Dorsolateral prefrontal cortex (tissue), 118 donors: ENCODE results near the gene COL1A1. TPM values are rescaled to one million over a fixed set of nuclear protein-coding genes. Genes with fewer than 3 reads are reported as not detected.

ENCODE experiments used
- total RNA-seq, 120 experiments: library from RNA; stranded (reverse); gene quantifications; one replicate each; pipeline versions ENCODE4 v1.2.3 to v1.2.4, GENCODE V29; 2022

COL1A1 gene
- total RNA-seq, 120 experiments from 2014 or later: 0.25 to 23.1 (median 3.3) TPM

Other genes starting within 250 kb of the COL1A1 start
- 1 to 10 TPM in 20 of 120 experiments, under 1 TPM in 41, not detected in 59; 0.27 to 2.5 (median 0.76) TPM for gene DLX4, start 232.4 kb downstream of the COL1A1 start, total RNA-seq
- gene DLX3, start 206.4 kb downstream of the COL1A1 start, total RNA-seq: under 1 TPM in 49 of 120 experiments, not detected in 71; 0.14 to 0.93 (median 0.37) TPM
- gene ITGA3, start 145.5 kb downstream of the COL1A1 start, total RNA-seq: 10 to 100 TPM; 12.7 to 53.3 (median 33.2) TPM
- gene PDK2, start 106.3 kb downstream of the COL1A1 start, total RNA-seq: 100 to 1,000 TPM in 115 of 120 experiments, 10 to 100 TPM in 5; 87.1 to 176 (median 131) TPM
- 100 to 1,000 TPM in 2 of 120 experiments, 10 to 100 TPM in 118; 17.9 to 122 (median 58.2) TPM for gene SAMD14, start 71.5 kb downstream of the COL1A1 start, total RNA-seq
- 100 to 1,000 TPM in 118 of 120 experiments, 10 to 100 TPM in 2; 74.6 to 225 (median 160) TPM for gene PPP1R9B, start 51.0 kb downstream of the COL1A1 start, total RNA-seq
- 1 to 10 TPM in 57 of 120 experiments, under 1 TPM in 26, not detected in 37; 0.37 to 7.6 (median 1.3) TPM for gene SGCA, start 35.6 kb downstream of the COL1A1 start, total RNA-seq
- 1 to 10 TPM in 4 of 120 experiments, under 1 TPM in 26, not detected in 90; 0.14 to 2.1 (median 0.43) TPM for gene TMEM92, start 72.8 kb upstream of the COL1A1 start, total RNA-seq
- gene XYLT2, start 144.5 kb upstream of the COL1A1 start, total RNA-seq: 10 to 100 TPM; 13.3 to 28.9 (median 19.3) TPM
- 10 to 100 TPM; 38.9 to 85.2 (median 61.6) TPM for gene MRPL27, start 171.6 kb upstream of the COL1A1 start, total RNA-seq
- gene EME1, start 171.6 kb upstream of the COL1A1 start, total RNA-seq: 1 to 10 TPM in 73 of 120 experiments, under 1 TPM in 36, not detected in 11; 0.19 to 4.9 (median 1.3) TPM
- gene LRRC59, start 195.9 kb upstream of the COL1A1 start, total RNA-seq: 10 to 100 TPM; 26.1 to 54.3 (median 38.0) TPM
- 10 to 100 TPM in 114 of 120 experiments, 1 to 10 TPM in 6; 7.3 to 47.1 (median 17.3) TPM for gene ACSF2, start 224.6 kb upstream of the COL1A1 start, total RNA-seq